ENCODE data around the gene VPS8. TPM values are rescaled to one million over a fixed set of nuclear protein-coding genes. Genes with fewer than 3 reads are reported as not detected.

VPS8 gene
- total and polyA plus RNA-seq, 2 of the 13 experiments (the other 11 are each of a cell fraction or from before 2014, with no cell fraction given), result 14.2 to 35.1 TPM

DNA sequence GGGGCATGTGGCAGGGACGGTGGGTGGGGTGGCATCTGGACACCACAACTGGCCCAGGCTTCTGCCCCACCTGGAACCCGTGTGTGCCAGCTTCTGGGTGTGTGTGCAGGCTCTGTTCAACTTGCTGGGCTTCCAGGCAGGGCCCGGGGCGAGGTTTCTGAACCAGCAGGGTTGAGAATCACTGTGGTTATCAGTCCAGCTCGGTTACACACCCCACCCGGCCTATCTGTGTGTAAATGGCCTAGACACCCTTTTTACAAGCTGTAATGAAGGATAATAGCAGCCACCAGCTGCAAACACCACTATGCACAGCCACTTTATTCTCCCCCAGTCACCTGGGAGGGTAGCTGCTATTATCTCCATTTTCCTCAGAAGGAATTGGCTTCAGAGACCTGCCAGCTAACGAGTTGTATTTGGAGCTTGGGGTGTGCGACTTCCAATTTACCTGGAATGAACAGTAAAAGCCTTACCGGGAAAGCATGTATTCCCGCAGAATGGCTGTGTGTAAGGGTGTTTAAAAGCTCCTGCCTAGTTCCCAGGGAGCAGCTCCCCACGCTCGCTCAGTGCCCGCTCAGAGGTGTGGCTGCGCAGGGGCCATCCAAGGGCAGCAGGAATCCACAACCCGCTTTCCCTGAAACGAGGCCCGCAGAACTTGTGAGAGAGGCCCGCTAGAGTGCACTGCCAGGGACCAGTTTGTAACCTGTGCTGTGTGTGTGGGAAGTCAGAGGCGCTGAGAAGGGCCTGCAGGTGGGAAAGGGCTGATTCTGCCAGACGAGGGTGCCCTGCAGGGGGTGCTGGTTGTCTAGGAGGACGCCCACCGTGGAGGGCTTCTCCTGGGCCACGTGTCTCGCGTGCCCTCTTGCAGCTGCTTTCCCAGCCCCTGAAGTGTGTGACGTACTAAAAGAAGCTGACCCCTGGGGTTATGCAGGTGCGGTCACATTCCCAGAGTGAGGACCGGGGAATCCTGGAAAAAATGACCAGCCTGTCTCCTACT lies 257.4 kb downstream of the VPS8 start (continued):
- TF ChIP-seq TBX3 (IDR thresholded peaks at IDR 0.05; ENCODE audit: borderline replicate concordance), result no peak
- no peak for TF ChIP-seq ZNF383 (CRISPR knock-in tag; IDR thresholded peaks at IDR 0.05; ENCODE audit: borderline replicate concordance)
- TF ChIP-seq, protein P1, sequence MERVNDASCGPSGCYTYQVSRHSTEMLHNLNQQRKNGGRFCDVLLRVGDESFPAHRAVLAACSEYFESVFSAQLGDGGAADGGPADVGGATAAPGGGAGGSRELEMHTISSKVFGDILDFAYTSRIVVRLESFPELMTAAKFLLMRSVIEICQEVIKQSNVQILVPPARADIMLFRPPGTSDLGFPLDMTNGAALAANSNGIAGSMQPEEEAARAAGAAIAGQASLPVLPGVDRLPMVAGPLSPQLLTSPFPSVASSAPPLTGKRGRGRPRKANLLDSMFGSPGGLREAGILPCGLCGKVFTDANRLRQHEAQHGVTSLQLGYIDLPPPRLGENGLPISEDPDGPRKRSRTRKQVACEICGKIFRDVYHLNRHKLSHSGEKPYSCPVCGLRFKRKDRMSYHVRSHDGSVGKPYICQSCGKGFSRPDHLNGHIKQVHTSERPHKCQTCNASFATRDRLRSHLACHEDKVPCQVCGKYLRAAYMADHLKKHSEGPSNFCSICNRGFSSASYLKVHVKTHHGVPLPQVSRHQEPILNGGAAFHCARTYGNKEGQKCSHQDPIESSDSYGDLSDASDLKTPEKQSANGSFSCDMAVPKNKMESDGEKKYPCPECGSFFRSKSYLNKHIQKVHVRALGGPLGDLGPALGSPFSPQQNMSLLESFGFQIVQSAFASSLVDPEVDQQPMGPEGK (CRISPR knock-in tag; IDR thresholded peaks at IDR 0.05), result peak; percentile 9; the same call in 1 of the 2 replicates
- TF ChIP-seq, protein P2, sequence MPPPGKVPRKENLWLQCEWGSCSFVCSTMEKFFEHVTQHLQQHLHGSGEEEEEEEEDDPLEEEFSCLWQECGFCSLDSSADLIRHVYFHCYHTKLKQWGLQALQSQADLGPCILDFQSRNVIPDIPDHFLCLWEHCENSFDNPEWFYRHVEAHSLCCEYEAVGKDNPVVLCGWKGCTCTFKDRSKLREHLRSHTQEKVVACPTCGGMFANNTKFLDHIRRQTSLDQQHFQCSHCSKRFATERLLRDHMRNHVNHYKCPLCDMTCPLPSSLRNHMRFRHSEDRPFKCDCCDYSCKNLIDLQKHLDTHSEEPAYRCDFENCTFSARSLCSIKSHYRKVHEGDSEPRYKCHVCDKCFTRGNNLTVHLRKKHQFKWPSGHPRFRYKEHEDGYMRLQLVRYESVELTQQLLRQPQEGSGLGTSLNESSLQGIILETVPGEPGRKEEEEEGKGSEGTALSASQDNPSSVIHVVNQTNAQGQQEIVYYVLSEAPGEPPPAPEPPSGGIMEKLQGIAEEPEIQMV (CRISPR knock-in tag; IDR thresholded peaks at IDR 0.05; ENCODE audit: low read depth), result 0 out of 2 replicates have a peak, but pooled peaks have one; percentile 39
- TF ChIP-seq SPEN (CRISPR knock-in tag; IDR thresholded peaks at IDR 0.05; ENCODE audit: low read depth), result 0 out of 2 replicates have a peak, but pooled peaks have one; percentile 32
- TF ChIP-seq NRL (CRISPR knock-in tag; IDR thresholded peaks at IDR 0.05; ENCODE audit: borderline replicate concordance), result no peak
- TF ChIP-seq SAP130 (CRISPR knock-in tag; IDR thresholded peaks at IDR 0.05; ENCODE audit: low read depth), result peak; percentile 27; the same call in 1 of the 2 replicates
- TF ChIP-seq MIXL1 (CRISPR knock-in tag; IDR thresholded peaks at IDR 0.05), result 0 out of 2 replicates have a peak, but pooled peaks have one; percentile 13
- TF ChIP-seq ZNF234 (CRISPR knock-in tag; conservative IDR thresholded peaks at IDR 0.05), result no peak
- TF ChIP-seq, protein P3, sequence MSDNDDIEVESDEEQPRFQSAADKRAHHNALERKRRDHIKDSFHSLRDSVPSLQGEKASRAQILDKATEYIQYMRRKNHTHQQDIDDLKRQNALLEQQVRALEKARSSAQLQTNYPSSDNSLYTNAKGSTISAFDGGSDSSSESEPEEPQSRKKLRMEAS (IDR thresholded peaks at IDR 0.05), result peak; percentile 88
- TF ChIP-seq, protein P4, sequence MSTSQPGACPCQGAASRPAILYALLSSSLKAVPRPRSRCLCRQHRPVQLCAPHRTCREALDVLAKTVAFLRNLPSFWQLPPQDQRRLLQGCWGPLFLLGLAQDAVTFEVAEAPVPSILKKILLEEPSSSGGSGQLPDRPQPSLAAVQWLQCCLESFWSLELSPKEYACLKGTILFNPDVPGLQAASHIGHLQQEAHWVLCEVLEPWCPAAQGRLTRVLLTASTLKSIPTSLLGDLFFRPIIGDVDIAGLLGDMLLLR (CRISPR knock-in tag; IDR thresholded peaks at IDR 0.05), result no peak
- peak; percentile 16; the same call in 1 of the 2 replicates for TF ChIP-seq PHF8 (CRISPR knock-in tag; IDR thresholded peaks at IDR 0.05)
- no peak for TF ChIP-seq MBD4 (IDR thresholded peaks at IDR 0.05; ENCODE audit: borderline replicate concordance, low read length)
- TF ChIP-seq SRSF4 (IDR thresholded peaks at IDR 0.05; ENCODE audit: low read depth, low read length, poor library complexity, severe bottlenecking), result no peak
- no peak for TF ChIP-seq NCOR1 (IDR thresholded peaks at IDR 0.05; ENCODE audit: borderline replicate concordance, low read length)
- TF ChIP-seq ZNF543 (CRISPR knock-in tag; IDR thresholded peaks at IDR 0.05), result 0 out of 2 replicates have a peak, but pooled peaks have one; percentile 53
- TF ChIP-seq GFI1 (CRISPR knock-in tag; IDR thresholded peaks at IDR 0.05; ENCODE audit: borderline replicate concordance), result no peak
- TF ChIP-seq, protein P5, sequence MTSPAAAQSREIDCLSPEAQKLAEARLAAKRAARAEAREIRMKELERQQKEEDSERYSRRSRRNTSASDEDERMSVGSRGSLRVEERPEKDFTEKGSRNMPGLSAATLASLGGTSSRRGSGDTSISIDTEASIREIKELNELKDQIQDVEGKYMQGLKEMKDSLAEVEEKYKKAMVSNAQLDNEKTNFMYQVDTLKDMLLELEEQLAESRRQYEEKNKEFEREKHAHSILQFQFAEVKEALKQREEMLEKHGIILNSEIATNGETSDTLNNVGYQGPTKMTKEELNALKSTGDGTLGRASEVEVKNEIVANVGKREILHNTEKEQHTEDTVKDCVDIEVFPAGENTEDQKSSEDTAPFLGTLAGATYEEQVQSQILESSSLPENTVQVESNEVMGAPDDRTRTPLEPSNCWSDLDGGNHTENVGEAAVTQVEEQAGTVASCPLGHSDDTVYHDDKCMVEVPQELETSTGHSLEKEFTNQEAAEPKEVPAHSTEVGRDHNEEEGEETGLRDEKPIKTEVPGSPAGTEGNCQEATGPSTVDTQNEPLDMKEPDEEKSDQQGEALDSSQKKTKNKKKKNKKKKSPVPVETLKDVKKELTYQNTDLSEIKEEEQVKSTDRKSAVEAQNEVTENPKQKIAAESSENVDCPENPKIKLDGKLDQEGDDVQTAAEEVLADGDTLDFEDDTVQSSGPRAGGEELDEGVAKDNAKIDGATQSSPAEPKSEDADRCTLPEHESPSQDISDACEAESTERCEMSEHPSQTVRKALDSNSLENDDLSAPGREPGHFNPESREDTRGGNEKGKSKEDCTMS (CRISPR knock-in tag; conservative IDR thresholded peaks at IDR 0.05), result no peak
- TF ChIP-seq ZNF564 (CRISPR knock-in tag; IDR thresholded peaks at IDR 0.05), result no peak
- TF ChIP-seq, protein P6, sequence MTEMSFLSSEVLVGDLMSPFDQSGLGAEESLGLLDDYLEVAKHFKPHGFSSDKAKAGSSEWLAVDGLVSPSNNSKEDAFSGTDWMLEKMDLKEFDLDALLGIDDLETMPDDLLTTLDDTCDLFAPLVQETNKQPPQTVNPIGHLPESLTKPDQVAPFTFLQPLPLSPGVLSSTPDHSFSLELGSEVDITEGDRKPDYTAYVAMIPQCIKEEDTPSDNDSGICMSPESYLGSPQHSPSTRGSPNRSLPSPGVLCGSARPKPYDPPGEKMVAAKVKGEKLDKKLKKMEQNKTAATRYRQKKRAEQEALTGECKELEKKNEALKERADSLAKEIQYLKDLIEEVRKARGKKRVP (CRISPR knock-in tag; IDR thresholded peaks at IDR 0.05), result no peak

Measured in HepG2 (cell line).